Caco-2 (cell line): Measurements from ENCODE around the gene FABP2. TPM values are rescaled to one million over a fixed set of nuclear protein-coding genes. Genes with fewer than 3 reads are reported as not detected.

Experiments used
- BruUV-seq: library from RNA; stranded (reverse); fragments of 400-500 nt; replicated peaks from 2 replicates; lab custom pipeline; 2021; lab: Mats Ljungman, UMichigan
- CTCF ChIA-PET: fragments of 300-600 bp; sonication (Branson Sonifier 250); formaldehyde crosslinking; loops from one replicate; lab custom pipeline; 2022; ENCODE audit warnings: antibody characterized with exemption; lab: Charles Lee
- POLR2A ChIA-PET: fragments of 300-600 bp; sonication (Branson Sonifier 250); formaldehyde crosslinking; loops from one replicate; lab custom pipeline; 2022; ENCODE audit warnings: antibody characterized with exemption; lab: Charles Lee
- DNase-seq, 2 experiments: peaks; one replicate each; pipeline versions ENCODE4 v3.0.0 to v3.0.0-alpha.2; 2020 to 2022
- H3K27me3 ChIP-seq: replicated peaks from 2 replicates; pipeline ENCODE4 v1.6.0; 2011; ENCODE audit warnings: low read length; ENCODE audit not compliant: control insufficient read depth, insufficient read depth
- H3K36me3 ChIP-seq: 2 replicates; pipeline ENCODE4 v1.5.1; 2011; ENCODE audit warnings: low read length; ENCODE audit not compliant: control insufficient read depth, insufficient read depth
- H3K4me1 ChIP-seq: fragments of 250-450 bp; sonication (Bioruptor Pico); 2 replicates; pipeline ENCODE4 v1.5.1; 2020; ENCODE audit warnings: mild to moderate bottlenecking
- H3K4me3 ChIP-seq: 2 replicates; pipeline ENCODE4 v1.5.1; 2011; ENCODE audit warnings: low read depth, mild to moderate bottlenecking, control low read depth, low read length
- H3K9me3 ChIP-seq: fragments of 250-450 bp; sonication (Bioruptor Pico); 2 replicates; pipeline ENCODE4 v1.5.1; 2020; ENCODE audit warnings: mild to moderate bottlenecking, moderate library complexity
- H3K27ac Mint-ChIP-seq: one replicate; pipeline ENCODE4 v1.8.0; 2022; ENCODE audit warnings: mixed read lengths; ENCODE audit not compliant: unreplicated experiment
- H3K27me3 Mint-ChIP-seq: one replicate; pipeline ENCODE4 v1.8.0; 2022; ENCODE audit warnings: mixed read lengths; ENCODE audit not compliant: insufficient read depth, unreplicated experiment
- H3K36me3 Mint-ChIP-seq: one replicate; pipeline ENCODE4 v1.8.0; 2022; ENCODE audit warnings: mild to moderate bottlenecking, mixed read lengths; ENCODE audit not compliant: insufficient read depth, unreplicated experiment
- H3K4me1 Mint-ChIP-seq: one replicate; pipeline ENCODE4 v1.8.0; 2022; ENCODE audit warnings: low read depth, mixed read lengths; ENCODE audit not compliant: unreplicated experiment
- H3K4me3 Mint-ChIP-seq: one replicate; pipeline ENCODE4 v1.8.0; 2022; ENCODE audit warnings: mild to moderate bottlenecking, moderate library complexity, mixed read lengths; ENCODE audit not compliant: unreplicated experiment
- H3K9me3 Mint-ChIP-seq: one replicate; pipeline ENCODE4 v1.8.0; 2022; ENCODE audit warnings: mixed read lengths; ENCODE audit not compliant: unreplicated experiment
- intact Hi-C: fragments of 100-400 bp; cut with micrococcal nuclease; formaldehyde crosslinking; loops from one replicate; pipeline ENCODE4 v1.10.0; 2022; ENCODE audit not compliant: unreplicated experiment
- total RNA-seq: library from RNA; stranded (reverse); gene quantifications from 2 replicates; pipeline ENCODE4 v1.2.3, GENCODE V29; 2022
- TF ChIP-seq, protein P1 (sequence below), 2 experiments: fragments of 200-600 bp in 1 of 2; IDR thresholded peaks; 1 replicate in 1 of 2; 2 replicates in 1 of 2; pipeline versions ENCODE4 v1.5.1 to v1.8.0; 2011 to 2022; ENCODE audit warnings: antibody characterized with exemption in 1 of 2, control low read depth in 1 of 2, inconsistent platforms in 1 of 2, low read depth in 1 of 2, low read length in 1 of 2, mild to moderate bottlenecking in 1 of 2, moderate library complexity in 1 of 2; ENCODE audit not compliant: insufficient read depth in 1 of 2, severe bottlenecking in 1 of 2, unreplicated experiment in 1 of 2

FABP2 gene
- total RNA-seq, 1 experiment from 2014 or later: not detected

DNA sequence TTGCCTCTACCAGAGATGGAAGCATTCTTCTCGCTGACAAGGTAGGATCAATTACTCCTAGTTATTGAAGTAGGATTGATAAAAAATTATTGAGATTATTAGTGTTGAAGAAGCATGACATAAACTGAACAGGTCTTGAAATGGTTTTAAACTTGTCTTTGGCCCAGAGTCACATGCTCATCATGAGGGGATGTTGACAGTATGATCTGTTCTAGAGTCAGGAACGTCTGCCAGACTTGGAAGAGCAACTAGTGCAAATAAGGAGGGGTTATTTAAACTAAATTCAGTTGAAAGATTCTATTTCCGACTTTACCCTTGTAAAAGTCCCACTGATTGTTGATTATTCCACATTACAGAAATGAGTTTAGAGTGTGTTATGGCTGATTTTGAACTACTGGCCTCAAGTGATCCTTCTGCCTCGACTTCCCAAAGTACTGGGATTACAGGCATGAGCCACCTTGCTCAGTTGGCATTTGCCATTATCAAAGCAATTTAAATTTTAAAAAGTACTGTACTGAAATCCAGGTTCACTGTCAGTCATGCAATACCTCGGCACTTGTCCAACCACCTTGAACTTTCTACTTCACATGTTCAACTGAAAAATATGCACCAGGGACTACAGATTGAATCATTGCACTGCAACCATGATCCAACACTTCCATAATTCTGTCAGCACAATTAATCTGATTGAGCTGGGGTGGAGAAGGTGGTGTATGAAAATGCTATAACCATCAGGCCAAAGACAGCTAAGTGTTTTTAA, 19.7 kb downstream of the FABP2 start:
- Histone ChIP-seq H3K4me1 (no peaks in the 10 kb centered on the region), H3K9me3 (no peaks in the 10 kb centered on the region), H3K27me3 (no peaks in the 10 kb centered on the region), H3K4me3 (no peak overlapping the region), H3K36me3 (no peaks in the 10 kb centered on the region)
- Mint-ChIP-seq H3K27ac (no peak overlapping the region), H3K4me1 (peaks cover 11% of the 10 kb centered on the region), H3K4me3 (peak overlapping the region; percentile 99), H3K27me3 (no peaks in the 10 kb centered on the region), H3K36me3 (peaks cover 45% of the 10 kb centered on the region), H3K9me3 (no peaks in the 10 kb centered on the region)
- intact Hi-C loops: loop anchor here (5.0 kb wide), 1 partner anchor 275 kb away; no protein-coding TSS in a partner anchor
- no peak for DNase-seq
- POLR2A ChIA-PET: no interaction called here
- CTCF ChIA-PET: no interaction called here
- BruUV-seq: no TSS peak
- TF ChIP-seq, protein P1, sequence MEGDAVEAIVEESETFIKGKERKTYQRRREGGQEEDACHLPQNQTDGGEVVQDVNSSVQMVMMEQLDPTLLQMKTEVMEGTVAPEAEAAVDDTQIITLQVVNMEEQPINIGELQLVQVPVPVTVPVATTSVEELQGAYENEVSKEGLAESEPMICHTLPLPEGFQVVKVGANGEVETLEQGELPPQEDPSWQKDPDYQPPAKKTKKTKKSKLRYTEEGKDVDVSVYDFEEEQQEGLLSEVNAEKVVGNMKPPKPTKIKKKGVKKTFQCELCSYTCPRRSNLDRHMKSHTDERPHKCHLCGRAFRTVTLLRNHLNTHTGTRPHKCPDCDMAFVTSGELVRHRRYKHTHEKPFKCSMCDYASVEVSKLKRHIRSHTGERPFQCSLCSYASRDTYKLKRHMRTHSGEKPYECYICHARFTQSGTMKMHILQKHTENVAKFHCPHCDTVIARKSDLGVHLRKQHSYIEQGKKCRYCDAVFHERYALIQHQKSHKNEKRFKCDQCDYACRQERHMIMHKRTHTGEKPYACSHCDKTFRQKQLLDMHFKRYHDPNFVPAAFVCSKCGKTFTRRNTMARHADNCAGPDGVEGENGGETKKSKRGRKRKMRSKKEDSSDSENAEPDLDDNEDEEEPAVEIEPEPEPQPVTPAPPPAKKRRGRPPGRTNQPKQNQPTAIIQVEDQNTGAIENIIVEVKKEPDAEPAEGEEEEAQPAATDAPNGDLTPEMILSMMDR (IDR thresholded peaks at IDR 0.05; ENCODE audit: insufficient read depth in 1 of 2, low read depth in 1 of 2, low read length in 1 of 2, severe bottlenecking in 1 of 2, unreplicated experiment in 1 of 2): no peak

DNA sequence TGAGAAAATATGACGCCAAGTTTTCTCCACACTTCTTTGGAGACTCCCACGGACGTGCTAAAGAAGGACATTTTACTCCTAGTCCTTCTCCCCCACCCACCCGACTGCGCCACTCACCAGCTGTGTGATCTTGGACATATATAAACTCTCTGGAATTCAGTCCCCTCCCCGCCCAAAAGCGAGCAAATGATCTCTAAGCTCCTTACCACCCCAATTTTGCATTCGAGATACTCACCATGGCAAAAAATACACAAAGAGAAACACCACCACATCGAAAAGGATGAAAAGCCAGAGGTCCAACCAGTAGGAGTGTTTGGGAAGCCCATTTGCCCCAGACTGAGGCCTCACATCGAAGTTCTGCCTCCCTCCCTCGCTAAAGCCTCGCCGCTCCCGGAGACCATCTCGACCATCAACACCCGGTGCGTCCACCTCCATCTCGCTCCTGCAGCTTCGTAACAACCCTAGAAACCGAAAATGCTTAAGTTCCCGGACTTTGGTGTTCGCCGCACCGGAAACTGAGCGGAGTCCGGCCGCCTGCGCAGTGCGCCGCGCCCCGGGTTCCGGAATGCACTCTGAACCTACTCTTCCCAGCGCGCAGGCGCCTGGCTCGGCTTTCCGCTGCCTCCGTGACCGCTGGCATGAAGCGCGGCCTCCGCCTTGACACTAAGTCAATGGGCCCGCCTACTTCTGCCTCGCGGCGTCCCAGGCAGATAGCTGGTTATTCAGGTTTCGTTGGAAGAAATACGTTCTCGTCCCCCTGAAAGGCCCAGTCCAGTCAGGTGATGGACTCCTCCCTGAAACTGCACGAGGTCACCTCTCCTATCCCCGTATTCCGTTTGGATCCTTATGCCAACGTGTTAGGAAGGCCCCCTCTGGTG, 21.6 kb downstream of the FABP2 start:
- Histone ChIP-seq H3K4me1 (no peaks in the 10 kb centered on the region), H3K4me3 (peak overlapping the region; percentile 72), H3K9me3 (no peaks in the 10 kb centered on the region), H3K36me3 (peaks cover 2% of the 10 kb centered on the region; the same call in 1 of the 2 replicates), H3K27me3 (no peaks in the 10 kb centered on the region)
- no peaks in the 10 kb centered on the region for H3K9me3 Mint-ChIP-seq
- peak overlapping the region; percentile 99 for H3K27ac Mint-ChIP-seq
- peak; percentile 97 to 98 for DNase-seq
- no peaks in the 10 kb centered on the region for H3K27me3 Mint-ChIP-seq
- H3K4me3 Mint-ChIP-seq: peak overlapping the region; percentile 99
- ChIA-PET CTCF (interaction anchor here (0.6 to 1.6 kb wide), 5 partner anchors 11 to 260 kb away, joined by 3 to 5 read pairs (median 4); partner anchors contain the start of gene USP53), POLR2A (interaction anchor here (0.6 to 2.3 kb wide), 10 partner anchors 29 to 275 kb away, joined by 3 to 8 read pairs (median 3); partner anchors contain the start of gene USP53)
- TF ChIP-seq, protein P1 (IDR thresholded peaks at IDR 0.05; ENCODE audit: insufficient read depth in 1 of 2, low read depth in 1 of 2, low read length in 1 of 2, severe bottlenecking in 1 of 2, unreplicated experiment in 1 of 2): peak; percentile 36 to 41
- peaks cover 62% of the 10 kb centered on the region for H3K36me3 Mint-ChIP-seq
- peaks cover 11% of the 10 kb centered on the region for H3K4me1 Mint-ChIP-seq
- no TSS peak for BruUV-seq
- intact Hi-C loops: loop anchor here (1.0 to 5.0 kb wide), 6 partner anchors 10 to 318 kb away; no protein-coding TSS in a partner anchor

GRCh38 chr4:119299741-119300100, 22.2 kb downstream of the FABP2 start:
- peak overlapping the region; percentile 99 for H3K27ac Mint-ChIP-seq
- Histone ChIP-seq H3K9me3 (no peaks in the 10 kb centered on the region), H3K27me3 (no peaks in the 10 kb centered on the region), H3K36me3 (peaks cover 2% of the 10 kb centered on the region; the same call in 1 of the 2 replicates), H3K4me1 (no peaks in the 10 kb centered on the region), H3K4me3 (peak overlapping the region; percentile 72)
- no peaks in the 10 kb centered on the region for H3K27me3 Mint-ChIP-seq
- TF ChIP-seq, protein P1 (IDR thresholded peaks at IDR 0.05; ENCODE audit: insufficient read depth in 1 of 2, low read depth in 1 of 2, low read length in 1 of 2, severe bottlenecking in 1 of 2, unreplicated experiment in 1 of 2): no peak
- intact Hi-C loops: loop anchor here (1.0 to 5.0 kb wide), 7 partner anchors 9 to 317 kb away; partner anchors contain the start of gene MYOZ2
- peaks cover 11% of the 10 kb centered on the region for H3K4me1 Mint-ChIP-seq
- peak overlapping the region; percentile 99 for H3K4me3 Mint-ChIP-seq
- H3K36me3 Mint-ChIP-seq: peaks cover 62% of the 10 kb centered on the region
- BruUV-seq: TSS peak; percentile 85
- ChIA-PET POLR2A (interaction anchor here (0.6 to 2.3 kb wide), 9 partner anchors 28 to 274 kb away, joined by 3 to 8 read pairs (median 3); partner anchors contain the start of gene USP53), CTCF (interaction anchor here (0.6 to 1.4 kb wide), 3 partner anchors 10 to 259 kb away, joined by 3 to 5 read pairs (median 4); no protein-coding TSS in a partner anchor)
- no peak for DNase-seq
- no peaks in the 10 kb centered on the region for H3K9me3 Mint-ChIP-seq
